ENCODE results near the gene CCSER1.
"Not testable (repeated sequence)": the region's sequence is repeated elsewhere in the genome, so short reads cannot be mapped to it uniquely, and the experiment has no call there.

Gene CCSER1

GRCh38 chr4:91116861-91117260, 989.7 kb downstream of the CCSER1 start:
- Histone ChIP-seq H3K27ac (ENCODE audit: low read length) (no peak overlapping the region), H3K4me1 (ENCODE audit: control insufficient read depth in 1 of 2, insufficient read depth in 2 of 2, low read length in 2 of 2) (no peaks in the 10 kb centered on the region)

DNA sequence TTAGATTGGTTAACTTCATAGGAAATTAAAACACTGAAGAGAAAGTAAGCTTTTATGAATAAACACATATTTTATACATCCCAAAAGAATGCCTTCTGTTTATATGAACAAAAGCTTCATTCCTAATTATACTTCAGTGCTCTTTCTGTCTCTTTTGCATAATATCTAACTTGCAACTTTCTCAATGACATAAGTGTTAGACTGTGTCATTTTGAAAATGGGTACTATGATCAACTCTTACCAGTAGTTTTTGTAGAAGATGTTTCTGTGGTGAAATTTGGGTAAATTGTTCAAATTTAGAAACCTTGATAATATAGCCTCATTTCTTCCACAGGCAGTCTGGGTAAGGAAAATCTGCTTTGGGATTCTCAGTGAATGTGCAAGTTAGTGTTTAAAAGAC, 991.4 kb downstream of the CCSER1 start:
- Histone ChIP-seq H3K36me3 (ENCODE audit: control insufficient read depth in 1 of 2, insufficient read depth in 2 of 2, low read length in 2 of 2) (no peaks in the 10 kb centered on the region), H3K4me3 (ENCODE audit: low read depth in 1 of 2, low read length in 2 of 2) (no peak overlapping the region), H3K4me1 (ENCODE audit: control insufficient read depth in 1 of 2, insufficient read depth in 2 of 2, low read length in 2 of 2) (no peaks in the 10 kb centered on the region), H3K9me3 (ENCODE audit: control insufficient read depth in 1 of 2, low read length in 2 of 2) (no peaks in the 10 kb centered on the region), H3K27ac (ENCODE audit: low read length) (no peak overlapping the region), H3K27me3 (ENCODE audit: low read depth, low read length) (no peaks in the 10 kb centered on the region)

More at GRCh38 chr4:91116861-91117260, 989.7 kb downstream of the CCSER1 start:
- no peak overlapping the region for H3K4me3 ChIP-seq (ENCODE audit: low read depth in 1 of 2, low read length in 2 of 2)
- H3K9me3 ChIP-seq (ENCODE audit: control insufficient read depth in 1 of 2, low read length in 2 of 2) = no peaks in the 10 kb centered on the region
- no peaks in the 10 kb centered on the region for H3K36me3 ChIP-seq (ENCODE audit: control insufficient read depth in 1 of 2, insufficient read depth in 2 of 2, low read length in 2 of 2)
- H3K27me3 ChIP-seq (ENCODE audit: low read depth, low read length) = no peaks in the 10 kb centered on the region

- Histone ChIP-seq H3K4me1 (ENCODE audit: control insufficient read depth in 1 of 2, insufficient read depth in 2 of 2, low read length in 2 of 2) (no peaks in the 10 kb centered on the region), H3K4me3 (ENCODE audit: low read depth in 1 of 2, low read length in 2 of 2) (no peak overlapping the region), H3K27ac (ENCODE audit: low read length) (no peak overlapping the region), H3K36me3 (ENCODE audit: control insufficient read depth in 1 of 2, insufficient read depth in 2 of 2, low read length in 2 of 2) (no peaks in the 10 kb centered on the region), H3K9me3 (ENCODE audit: control insufficient read depth in 1 of 2, low read length in 2 of 2) (no peaks in the 10 kb centered on the region), H3K27me3 (ENCODE audit: low read depth, low read length) (no peaks in the 10 kb centered on the region)
Observed at GRCh38 chr4:91123742-91124141, 996.5 kb downstream of the CCSER1 start.

- no peaks in the 10 kb centered on the region for H3K4me1 ChIP-seq (ENCODE audit: control insufficient read depth in 1 of 2, insufficient read depth in 2 of 2, low read length in 2 of 2)
- no peak overlapping the region for H3K4me3 ChIP-seq (ENCODE audit: low read depth in 1 of 2, low read length in 2 of 2)
- no peaks in the 10 kb centered on the region for H3K36me3 ChIP-seq (ENCODE audit: control insufficient read depth in 1 of 2, insufficient read depth in 2 of 2, low read length in 2 of 2)
- no peak overlapping the region for H3K27ac ChIP-seq (ENCODE audit: low read length)
- H3K9me3 ChIP-seq (ENCODE audit: control insufficient read depth in 1 of 2, low read length in 2 of 2) = no peaks in the 10 kb centered on the region
- no peaks in the 10 kb centered on the region for H3K27me3 ChIP-seq (ENCODE audit: low read depth, low read length)
Observed at GRCh38 chr4:91127192-91127591, 1000.0 kb downstream of the CCSER1 start.

- no peak overlapping the region for H3K27ac ChIP-seq (ENCODE audit: low read length)
Observed at GRCh38 chr4:91127831-91128230, 1000.6 kb downstream of the CCSER1 start.

GRCh38 chr4:91128519-91128918, 1001.3 kb downstream of the CCSER1 start:
- H3K36me3 ChIP-seq (ENCODE audit: control insufficient read depth in 1 of 2, insufficient read depth in 2 of 2, low read length in 2 of 2) = no peaks in the 10 kb centered on the region
- no peak overlapping the region for H3K27ac ChIP-seq (ENCODE audit: low read length)

More at GRCh38 chr4:91127831-91128230, 1000.6 kb downstream of the CCSER1 start:
- H3K9me3 ChIP-seq (ENCODE audit: control insufficient read depth in 1 of 2, low read length in 2 of 2) = no peaks in the 10 kb centered on the region
- H3K36me3 ChIP-seq (ENCODE audit: control insufficient read depth in 1 of 2, insufficient read depth in 2 of 2, low read length in 2 of 2) = no peaks in the 10 kb centered on the region
- no peaks in the 10 kb centered on the region for H3K27me3 ChIP-seq (ENCODE audit: low read depth, low read length)
- no peak overlapping the region for H3K4me3 ChIP-seq (ENCODE audit: low read depth in 1 of 2, low read length in 2 of 2)
- H3K4me1 ChIP-seq (ENCODE audit: control insufficient read depth in 1 of 2, insufficient read depth in 2 of 2, low read length in 2 of 2) = no peaks in the 10 kb centered on the region

GRCh38 chr4:91147067-91147466, 1019.9 kb downstream of the CCSER1 start:
- peaks cover 0 to 6% of the 10 kb centered on the region in 2 donors for H3K9me3 ChIP-seq (ENCODE audit: control insufficient read depth in 1 of 2, low read length in 2 of 2)
- H3K27ac ChIP-seq (ENCODE audit: low read length) = no peak overlapping the region
- no peaks in the 10 kb centered on the region for H3K36me3 ChIP-seq (ENCODE audit: control insufficient read depth in 1 of 2, insufficient read depth in 2 of 2, low read length in 2 of 2)
- no peaks in the 10 kb centered on the region for H3K27me3 ChIP-seq (ENCODE audit: low read depth, low read length)
- no peaks in the 10 kb centered on the region for H3K4me1 ChIP-seq (ENCODE audit: control insufficient read depth in 1 of 2, insufficient read depth in 2 of 2, low read length in 2 of 2)
- H3K4me3 ChIP-seq (ENCODE audit: low read depth in 1 of 2, low read length in 2 of 2) = no peak overlapping the region

More at GRCh38 chr4:91128519-91128918, 1001.3 kb downstream of the CCSER1 start:
- Histone ChIP-seq H3K4me1 (ENCODE audit: control insufficient read depth in 1 of 2, insufficient read depth in 2 of 2, low read length in 2 of 2) (no peaks in the 10 kb centered on the region), H3K9me3 (ENCODE audit: control insufficient read depth in 1 of 2, low read length in 2 of 2) (no peaks in the 10 kb centered on the region), H3K4me3 (ENCODE audit: low read depth in 1 of 2, low read length in 2 of 2) (no peak overlapping the region), H3K27me3 (ENCODE audit: low read depth, low read length) (no peaks in the 10 kb centered on the region)

- not testable (repeated sequence) for H3K27ac ChIP-seq (ENCODE audit: low read length); H3K36me3 ChIP-seq (ENCODE audit: control insufficient read depth in 1 of 2, insufficient read depth in 2 of 2, low read length in 2 of 2); H3K4me1 ChIP-seq (ENCODE audit: control insufficient read depth in 1 of 2, insufficient read depth in 2 of 2, low read length in 2 of 2); H3K4me3 ChIP-seq (ENCODE audit: low read depth in 1 of 2, low read length in 2 of 2); H3K9me3 ChIP-seq (ENCODE audit: control insufficient read depth in 1 of 2, low read length in 2 of 2); H3K27me3 ChIP-seq (ENCODE audit: low read depth, low read length)
Observed at GRCh38 chr4:91154041-91154440, 1026.8 kb downstream of the CCSER1 start.

DNA sequence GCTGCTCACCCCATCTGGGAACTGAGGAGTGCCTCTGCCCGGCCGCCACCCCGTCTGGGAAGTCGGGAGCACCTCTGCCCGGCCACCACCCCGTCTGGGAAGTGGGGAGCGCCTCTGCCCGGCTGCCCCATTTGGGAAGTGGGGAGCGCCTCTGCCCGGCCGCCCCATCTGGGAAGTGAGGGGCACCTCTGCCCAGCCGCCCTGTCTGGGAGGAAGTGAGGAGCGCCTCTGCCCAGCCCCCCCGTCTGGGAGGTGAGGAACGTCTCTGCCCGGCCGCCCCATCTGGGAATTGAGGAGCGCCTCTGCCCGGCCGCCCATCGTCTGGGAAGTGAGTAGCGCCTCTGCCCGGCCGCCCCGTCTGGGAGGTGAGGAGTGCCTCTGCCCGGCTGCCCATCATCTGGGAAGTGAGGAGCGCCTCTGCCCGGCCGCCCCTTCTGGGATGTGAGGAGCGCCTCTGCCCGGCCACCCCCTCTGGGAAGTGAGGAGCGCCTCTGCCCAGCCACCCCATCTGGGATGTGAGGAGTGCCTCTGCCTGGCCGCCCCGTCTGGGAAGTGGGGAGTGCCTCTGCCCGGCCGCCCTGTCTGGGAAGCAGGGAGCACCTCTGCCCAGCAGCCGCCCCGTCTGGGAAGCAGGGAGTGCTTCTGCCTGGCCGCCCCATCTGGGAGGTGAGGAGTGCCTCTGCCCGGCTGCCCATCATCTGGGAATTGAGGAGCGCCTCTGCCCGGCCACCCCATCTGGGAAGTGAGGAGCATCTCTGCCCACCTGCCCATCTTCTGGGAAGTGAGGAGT, 1040.9 kb downstream of the CCSER1 start:
- not testable (repeated sequence) for H3K27ac ChIP-seq (ENCODE audit: low read length); H3K9me3 ChIP-seq (ENCODE audit: control insufficient read depth in 1 of 2, low read length in 2 of 2); H3K27me3 ChIP-seq (ENCODE audit: low read depth, low read length); H3K4me1 ChIP-seq (ENCODE audit: control insufficient read depth in 1 of 2, insufficient read depth in 2 of 2, low read length in 2 of 2); H3K4me3 ChIP-seq (ENCODE audit: low read depth in 1 of 2, low read length in 2 of 2); H3K36me3 ChIP-seq (ENCODE audit: control insufficient read depth in 1 of 2, insufficient read depth in 2 of 2, low read length in 2 of 2)

GRCh38 chr4:91170768-91171167, 1043.6 kb downstream of the CCSER1 start:
- H3K9me3 ChIP-seq (ENCODE audit: control insufficient read depth in 1 of 2, low read length in 2 of 2) = no peaks in the 10 kb centered on the region
- no peak overlapping the region for H3K27ac ChIP-seq (ENCODE audit: low read length)
- no peaks in the 10 kb centered on the region for H3K36me3 ChIP-seq (ENCODE audit: control insufficient read depth in 1 of 2, insufficient read depth in 2 of 2, low read length in 2 of 2)
- no peak overlapping the region for H3K4me3 ChIP-seq (ENCODE audit: low read depth in 1 of 2, low read length in 2 of 2)
- no peaks in the 10 kb centered on the region for H3K27me3 ChIP-seq (ENCODE audit: low read depth, low read length)
- H3K4me1 ChIP-seq (ENCODE audit: control insufficient read depth in 1 of 2, insufficient read depth in 2 of 2, low read length in 2 of 2) = no peaks in the 10 kb centered on the region

DNA sequence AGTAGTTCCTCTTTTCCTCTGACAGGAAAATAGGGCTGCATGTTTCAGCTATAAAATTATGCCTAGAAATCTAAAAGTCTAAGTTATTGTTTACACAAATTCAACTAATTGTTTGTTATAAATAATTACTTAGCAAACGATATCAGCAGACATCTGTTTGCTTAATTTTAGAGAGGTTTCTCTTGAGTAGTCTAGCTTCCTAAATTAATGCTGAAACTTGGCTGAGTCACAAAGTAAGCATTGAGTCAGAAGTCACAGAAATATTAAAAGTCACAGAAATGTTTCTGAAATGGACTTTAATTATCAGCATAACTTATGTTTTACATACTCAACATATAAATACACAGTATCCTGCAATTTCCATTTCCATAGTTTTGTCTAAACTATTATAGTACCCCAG, 1044.0 kb downstream of the CCSER1 start:
- no peaks in the 10 kb centered on the region for H3K27me3 ChIP-seq (ENCODE audit: low read depth, low read length)
- H3K36me3 ChIP-seq (ENCODE audit: control insufficient read depth in 1 of 2, insufficient read depth in 2 of 2, low read length in 2 of 2) = no peaks in the 10 kb centered on the region
- H3K4me3 ChIP-seq (ENCODE audit: low read depth in 1 of 2, low read length in 2 of 2) = no peak overlapping the region
- H3K27ac ChIP-seq (ENCODE audit: low read length) = no peak overlapping the region
- no peaks in the 10 kb centered on the region for H3K4me1 ChIP-seq (ENCODE audit: control insufficient read depth in 1 of 2, insufficient read depth in 2 of 2, low read length in 2 of 2)
- no peaks in the 10 kb centered on the region for H3K9me3 ChIP-seq (ENCODE audit: control insufficient read depth in 1 of 2, low read length in 2 of 2)

GRCh38 chr4:91185061-91185460, 1057.9 kb downstream of the CCSER1 start:
- H3K4me3 ChIP-seq (ENCODE audit: low read depth in 1 of 2, low read length in 2 of 2); H3K36me3 ChIP-seq (ENCODE audit: control insufficient read depth in 1 of 2, insufficient read depth in 2 of 2, low read length in 2 of 2); H3K27me3 ChIP-seq (ENCODE audit: low read depth, low read length); H3K27ac ChIP-seq (ENCODE audit: low read length); H3K9me3 ChIP-seq (ENCODE audit: control insufficient read depth in 1 of 2, low read length in 2 of 2); H3K4me1 ChIP-seq (ENCODE audit: control insufficient read depth in 1 of 2, insufficient read depth in 2 of 2, low read length in 2 of 2): not testable (repeated sequence)
